ENCODE results near the gene BCAT1. TPM values are rescaled to one million over a fixed set of nuclear protein-coding genes. Genes with fewer than 3 reads are reported as not detected.

Gene BCAT1
- total and polyA plus RNA-seq, 2 of the 8 experiments (the other 6 are each of a cell fraction or from before 2014, with no cell fraction given): 19.7 to 263 TPM

GRCh38 chr12:24899503-24900075 lies 49.3 kb downstream of the BCAT1 start (continued):
- no peak for TF ChIP-seq ATF3 (IDR thresholded peaks at IDR 0.05; ENCODE audit: insufficient read depth, low read depth, low read length)
- TF ChIP-seq GABPA (IDR thresholded peaks at IDR 0.05; ENCODE audit: borderline replicate concordance, insufficient read depth, low read length): no peak
- no peak for TF ChIP-seq RFX5 (IDR thresholded peaks at IDR 0.05; ENCODE audit: borderline replicate concordance, low read depth, low read length)
- no peak for TF ChIP-seq CHD1 (IDR thresholded peaks at IDR 0.05; ENCODE audit: low read depth, low read length)
- no peak for TF ChIP-seq SUZ12 (IDR thresholded peaks at IDR 0.05; ENCODE audit: low read length)
- no peak for TF ChIP-seq E2F6 (IDR thresholded peaks at IDR 0.05)

Measured in H1 (cell line).